Gastroesophageal sphincter (tissue), 3 donors: ENCODE data around the gene USP15.

ENCODE experiments used
- CTCF ChIP-seq, 4 experiments: fragments of 200-600 bp in 2 of 4; fragments of 450-650 bp in 2 of 4; sonication (generic) in 1 of 4; IDR thresholded peaks; one replicate each; pipeline ENCODE4 v1.5.1; 2017 to 2019; ENCODE audit warnings: antibody characterized with exemption in 4 of 4, mild to moderate bottlenecking in 2 of 4, moderate library complexity in 2 of 4
- POLR2A ChIP-seq, 2 donors: fragments of 450-650 bp; IDR thresholded peaks; one replicate each; pipeline ENCODE4 v1.6.1; 2017; ENCODE audit warnings: antibody characterized with exemption in 2 of 2, mild to moderate bottlenecking in 2 of 2, moderate library complexity in 1 of 2
- POLR2AphosphoS5 ChIP-seq: sonication (generic); formaldehyde crosslinking; IDR thresholded peaks from one replicate; pipeline ENCODE4 v1.6.1; 2017; ENCODE audit warnings: antibody characterized with exemption

DNA sequence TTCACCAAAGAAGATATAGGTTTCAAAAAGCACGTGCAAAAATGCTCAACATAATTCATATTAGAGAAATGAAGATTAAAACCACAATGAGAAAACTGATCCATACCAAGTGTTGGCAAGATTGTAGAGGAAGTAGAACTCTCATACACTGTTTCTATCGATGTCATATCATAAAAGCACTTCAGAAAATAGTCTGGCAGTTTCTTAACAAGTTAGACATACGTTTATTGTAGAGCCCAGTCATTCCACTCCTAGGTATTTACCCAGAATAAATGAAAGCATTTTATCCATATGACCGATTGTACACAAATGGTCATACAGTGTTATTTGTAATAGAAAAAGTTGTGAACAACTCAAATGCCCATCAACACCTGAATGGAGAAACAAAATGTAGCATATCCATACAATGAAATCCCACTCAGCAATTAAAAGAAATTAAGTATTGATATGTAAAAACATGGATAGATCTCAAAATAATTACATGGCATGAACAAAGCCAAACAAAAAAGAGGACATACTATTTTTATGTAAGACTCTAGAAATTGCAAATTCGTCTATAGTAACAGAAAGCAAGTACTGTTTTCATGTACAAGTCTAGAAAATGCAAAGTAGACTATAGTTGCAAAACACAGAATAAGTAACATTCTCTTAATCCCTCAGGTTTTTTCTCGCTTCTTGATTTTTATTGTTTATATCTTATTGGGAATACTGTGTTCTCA is 41.0 kb downstream of the USP15 start:
- no peak for TF ChIP-seq CTCF (IDR thresholded peaks at IDR 0.05)
- no peak for TF ChIP-seq POLR2A (IDR thresholded peaks at IDR 0.05)
- TF ChIP-seq POLR2AphosphoS5, result no peak
